ENCODE results near the gene DNAH7. TPM values are rescaled to one million over a fixed set of nuclear protein-coding genes. Genes with fewer than 3 reads are reported as not detected.

Gene DNAH7
- total and polyA plus RNA-seq, 2 of the 13 experiments (the other 11 are each of a cell fraction or from before 2014, with no cell fraction given), result 0.09 TPM; not detected in 1

- TF ChIP-seq, protein P1, sequence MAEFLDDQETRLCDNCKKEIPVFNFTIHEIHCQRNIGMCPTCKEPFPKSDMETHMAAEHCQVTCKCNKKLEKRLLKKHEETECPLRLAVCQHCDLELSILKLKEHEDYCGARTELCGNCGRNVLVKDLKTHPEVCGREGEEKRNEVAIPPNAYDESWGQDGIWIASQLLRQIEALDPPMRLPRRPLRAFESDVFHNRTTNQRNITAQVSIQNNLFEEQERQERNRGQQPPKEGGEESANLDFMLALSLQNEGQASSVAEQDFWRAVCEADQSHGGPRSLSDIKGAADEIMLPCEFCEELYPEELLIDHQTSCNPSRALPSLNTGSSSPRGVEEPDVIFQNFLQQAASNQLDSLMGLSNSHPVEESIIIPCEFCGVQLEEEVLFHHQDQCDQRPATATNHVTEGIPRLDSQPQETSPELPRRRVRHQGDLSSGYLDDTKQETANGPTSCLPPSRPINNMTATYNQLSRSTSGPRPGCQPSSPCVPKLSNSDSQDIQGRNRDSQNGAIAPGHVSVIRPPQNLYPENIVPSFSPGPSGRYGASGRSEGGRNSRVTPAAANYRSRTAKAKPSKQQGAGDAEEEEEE (CRISPR knock-in tag; IDR thresholded peaks at IDR 0.05; ENCODE audit: borderline replicate concordance), result no peak
- TF ChIP-seq ZNF468 (CRISPR knock-in tag; IDR thresholded peaks at IDR 0.05), result no peak
- TF ChIP-seq LCORL (IDR thresholded peaks at IDR 0.05), result no peak
- no peak; the same call in 1 of the 2 replicates for TF ChIP-seq LCORL (CRISPR knock-in tag; IDR thresholded peaks at IDR 0.05)
- 0 out of 2 replicates have a peak, but pooled peaks have one; percentile 15 for TF ChIP-seq ZNF7 (CRISPR knock-in tag; IDR thresholded peaks at IDR 0.05)
- peak; percentile 75; the same call in 1 of the 2 replicates for TF ChIP-seq TFAP4 (IDR thresholded peaks at IDR 0.05; ENCODE audit: borderline replicate concordance, low read depth)
- TF ChIP-seq CERS6 (CRISPR knock-in tag; IDR thresholded peaks at IDR 0.05), result no peak
- TF ChIP-seq ZZZ3 (CRISPR knock-in tag; IDR thresholded peaks at IDR 0.05; ENCODE audit: borderline replicate concordance), result no peak
- TF ChIP-seq ZBTB44 (CRISPR knock-in tag; IDR thresholded peaks at IDR 0.05), result peak; percentile 68; the same call in 1 of the 2 replicates
- no peak for TF ChIP-seq ZMAT3 (CRISPR knock-in tag; conservative IDR thresholded peaks at IDR 0.05)
- 0 out of 2 replicates have a peak, but pooled peaks have one; percentile 16 for TF ChIP-seq ZNF607 (CRISPR knock-in tag; IDR thresholded peaks at IDR 0.05; ENCODE audit: borderline replicate concordance)
- peak; percentile 72 for TF ChIP-seq ZNF792 (CRISPR knock-in tag; IDR thresholded peaks at IDR 0.05)
- TF ChIP-seq ZNF766 (CRISPR knock-in tag; IDR thresholded peaks at IDR 0.05; ENCODE audit: borderline replicate concordance), result peak; percentile 64; the same call in 1 of the 2 replicates
- no peak for TF ChIP-seq ZFX (CRISPR knock-in tag; IDR thresholded peaks at IDR 0.05; ENCODE audit: low read depth)
- no peak for TF ChIP-seq TOPORS (CRISPR knock-in tag; IDR thresholded peaks at IDR 0.05)
- TF ChIP-seq ZNF660 (CRISPR knock-in tag; IDR thresholded peaks at IDR 0.05; ENCODE audit: borderline replicate concordance, low read depth), result no peak
- no peak for TF ChIP-seq TCF12 (IDR thresholded peaks at IDR 0.05)
- 0 out of 2 replicates have a peak, but pooled peaks have one; percentile 76 for TF ChIP-seq TCF12 (CRISPR knock-in tag; IDR thresholded peaks at IDR 0.05)
- no peak for TF ChIP-seq ZKSCAN1 (IDR thresholded peaks at IDR 0.05; ENCODE audit: low read length)
- TF ChIP-seq, protein P2, sequence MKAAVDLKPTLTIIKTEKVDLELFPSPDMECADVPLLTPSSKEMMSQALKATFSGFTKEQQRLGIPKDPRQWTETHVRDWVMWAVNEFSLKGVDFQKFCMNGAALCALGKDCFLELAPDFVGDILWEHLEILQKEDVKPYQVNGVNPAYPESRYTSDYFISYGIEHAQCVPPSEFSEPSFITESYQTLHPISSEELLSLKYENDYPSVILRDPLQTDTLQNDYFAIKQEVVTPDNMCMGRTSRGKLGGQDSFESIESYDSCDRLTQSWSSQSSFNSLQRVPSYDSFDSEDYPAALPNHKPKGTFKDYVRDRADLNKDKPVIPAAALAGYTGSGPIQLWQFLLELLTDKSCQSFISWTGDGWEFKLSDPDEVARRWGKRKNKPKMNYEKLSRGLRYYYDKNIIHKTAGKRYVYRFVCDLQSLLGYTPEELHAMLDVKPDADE (CRISPR knock-in tag; IDR thresholded peaks at IDR 0.05), result no peak
- peak; percentile 58; the same call in 1 of the 2 replicates for TF ChIP-seq ZNF44 (CRISPR knock-in tag; IDR thresholded peaks at IDR 0.05)
- no peak for TF ChIP-seq PPARG (CRISPR knock-in tag; conservative IDR thresholded peaks at IDR 0.05)
- TF ChIP-seq ZNF121 (CRISPR knock-in tag; IDR thresholded peaks at IDR 0.05), result no peak
- TF ChIP-seq ZNF496 (CRISPR knock-in tag; IDR thresholded peaks at IDR 0.05; ENCODE audit: insufficient replicate concordance), result no peak
Measured at GRCh38 chr2:196068271-196069209, at the start of gene DNAH7 (continued).

All from HepG2 (cell line).